Measurements from ENCODE around the gene USP24. TPM values are rescaled to one million over a fixed set of nuclear protein-coding genes. Genes with fewer than 3 reads are reported as not detected.
"Not testable (repeated sequence)": the region's sequence is repeated elsewhere in the genome, so short reads cannot be mapped to it uniquely, and the experiment has no call there.

The USP24 gene
- total RNA-seq, 1 experiment from 2014 or later = 38.5 TPM

DNA sequence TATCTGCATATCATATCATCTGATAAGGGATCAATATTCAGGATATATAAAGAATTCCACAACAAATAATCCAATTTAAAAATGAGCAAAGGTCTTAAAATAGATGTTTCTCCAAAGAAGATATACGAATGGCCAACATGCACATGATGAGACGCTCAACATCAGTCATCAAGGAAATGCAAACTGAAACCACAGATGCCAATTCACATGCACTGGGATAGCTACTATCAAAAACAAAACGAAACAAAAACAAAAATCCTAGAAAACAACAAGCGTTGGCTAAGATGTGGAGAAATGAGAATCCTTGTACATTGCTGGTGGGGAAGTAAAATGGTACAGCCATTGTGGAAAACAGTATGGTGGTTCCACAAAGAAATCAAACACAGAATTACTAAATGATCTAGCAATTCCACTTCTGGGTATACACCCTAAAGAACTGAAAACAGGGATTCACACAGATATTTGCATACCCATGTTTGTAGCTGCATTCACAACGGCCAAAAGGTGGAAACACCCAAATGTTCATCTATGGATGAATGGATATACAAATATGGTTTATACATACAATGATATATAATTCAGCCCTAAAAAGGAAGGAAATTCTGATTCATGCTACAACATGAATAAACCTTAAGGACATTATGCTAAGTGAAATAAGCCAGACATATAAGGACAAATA lies 96.4 kb downstream of the USP24 start:
- ChIA-PET CTCF (interaction anchor here (0.7 kb wide), 1 partner anchor 632 kb away, joined by 4 read pairs; no protein-coding TSS in a partner anchor), POLR2A (ENCODE audit: unreplicated experiment) (no interaction called here)
- Histone ChIP-seq H3K9me2 (replicated peaks; ENCODE audit: low read length) (no peaks in the 10 kb centered on the region), H3K9ac (ENCODE audit: low read length) (no peak overlapping the region), H3K9me3 (ENCODE audit: low read length) (no peaks in the 10 kb centered on the region), H4K20me1 (ENCODE audit: low read length) (no peaks in the 10 kb centered on the region), H3K4me3 (ENCODE audit: low read length) (no peak overlapping the region), H3K27ac (ENCODE audit: low read length) (no peak overlapping the region), H3F3A (ENCODE audit: low read length, unreplicated experiment) (no peaks in the 10 kb centered on the region), H3K79me2 (ENCODE audit: low read length) (no peaks in the 10 kb centered on the region), H3K4me2 (ENCODE audit: low read length) (no peak overlapping the region), H3K4me1 (ENCODE audit: insufficient read depth, low read length) (no peaks in the 10 kb centered on the region), H3K36me3 (ENCODE audit: low read depth, low read length) (peaks cover 46% of the 10 kb centered on the region), H2AFZ (ENCODE audit: low read length) (no peak overlapping the region), H3K27me3 (ENCODE audit: low read length) (no peaks in the 10 kb centered on the region)
- intact Hi-C loops (cut with micrococcal nuclease) = no loop called here
- no TSS peak for BruUV-seq (replicated peaks)
- TF ChIP-seq EZH2phosphoT487 (IDR thresholded peaks at IDR 0.05; ENCODE audit: borderline replicate concordance, low read length) = no peak
- TF ChIP-seq EZH2 (IDR thresholded peaks at IDR 0.05; ENCODE audit: low read length, unreplicated experiment) = no peak
- TF ChIP-seq CTCF (conservative IDR thresholded peaks at IDR 0.05; ENCODE audit: low read depth, low read length) = no peak
- DNase-seq = no peak
- ATAC-seq = no peak

DNA sequence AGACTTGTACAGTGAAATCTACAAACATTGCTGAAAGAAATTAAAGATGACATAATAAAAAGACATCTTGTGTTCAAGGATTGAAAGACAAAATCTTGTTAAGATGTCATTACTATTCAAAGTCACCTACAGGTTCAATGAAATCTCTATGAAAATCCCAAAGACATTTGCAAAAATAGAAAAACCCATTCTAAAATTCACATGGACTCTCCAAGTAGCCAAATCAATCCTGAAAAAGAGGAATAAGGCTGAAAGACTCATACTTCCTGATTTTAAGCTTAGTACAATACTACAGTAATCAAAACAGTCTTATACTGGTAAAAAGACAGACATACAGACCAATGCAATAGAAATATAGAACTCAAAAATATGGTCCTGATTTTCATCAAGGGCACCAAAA lies 97.2 kb downstream of the USP24 start:
- POLR2A ChIA-PET (ENCODE audit: unreplicated experiment) = no interaction called here
- no peaks in the 10 kb centered on the region for H3K27me3 ChIP-seq (ENCODE audit: low read length)

GRCh38 chr1:55109005-55109404 lies 106.2 kb downstream of the USP24 start:
- intact Hi-C loops (cut with micrococcal nuclease); H3K9me3 ChIP-seq (ENCODE audit: low read length): not testable (repeated sequence)
- H3K36me3 ChIP-seq (ENCODE audit: low read depth, low read length) = peaks cover 44% of the 10 kb centered on the region

More for the DNA sequence above, 97.2 kb downstream of the USP24 start:
- no peak overlapping the region for H3K27ac ChIP-seq (ENCODE audit: low read length)
- H3K9ac ChIP-seq (ENCODE audit: low read length) = no peak overlapping the region
- DNase-seq (no peak), ATAC-seq (no peak)
- no peak overlapping the region for H3K4me2 ChIP-seq (ENCODE audit: low read length)
- intact Hi-C loops (cut with micrococcal nuclease) = no loop called here
- H3K9me3 ChIP-seq (ENCODE audit: low read length) = no peaks in the 10 kb centered on the region
- BruUV-seq (replicated peaks) = no TSS peak
- no peaks in the 10 kb centered on the region for H4K20me1 ChIP-seq (ENCODE audit: low read length)
- CTCF ChIA-PET = no interaction called here
- TF ChIP-seq EZH2phosphoT487 (IDR thresholded peaks at IDR 0.05; ENCODE audit: borderline replicate concordance, low read length) (no peak), EZH2 (IDR thresholded peaks at IDR 0.05; ENCODE audit: low read length, unreplicated experiment) (no peak), CTCF (conservative IDR thresholded peaks at IDR 0.05; ENCODE audit: low read depth, low read length) (no peak)
- H3K4me3 ChIP-seq (ENCODE audit: low read length) = no peak overlapping the region
- no peaks in the 10 kb centered on the region for H3F3A ChIP-seq (ENCODE audit: low read length, unreplicated experiment)
- peaks cover 39% of the 10 kb centered on the region for H3K36me3 ChIP-seq (ENCODE audit: low read depth, low read length)
- H3K79me2 ChIP-seq (ENCODE audit: low read length) = no peaks in the 10 kb centered on the region
- no peaks in the 10 kb centered on the region for H3K4me1 ChIP-seq (ENCODE audit: insufficient read depth, low read length)
- H2AFZ ChIP-seq (ENCODE audit: low read length) = no peak overlapping the region
- H3K9me2 ChIP-seq (replicated peaks; ENCODE audit: low read length) = no peaks in the 10 kb centered on the region

More at GRCh38 chr1:55109005-55109404, 106.2 kb downstream of the USP24 start:
- H2AFZ ChIP-seq (ENCODE audit: low read length); H3K27ac ChIP-seq (ENCODE audit: low read length); H3K79me2 ChIP-seq (ENCODE audit: low read length); H3F3A ChIP-seq (ENCODE audit: low read length, unreplicated experiment); CTCF ChIA-PET; H3K27me3 ChIP-seq (ENCODE audit: low read length); DNase-seq; H3K4me1 ChIP-seq (ENCODE audit: insufficient read depth, low read length); H3K9me2 ChIP-seq (replicated peaks; ENCODE audit: low read length); H3K4me2 ChIP-seq (ENCODE audit: low read length); H4K20me1 ChIP-seq (ENCODE audit: low read length); H3K4me3 ChIP-seq (ENCODE audit: low read length); POLR2A ChIA-PET (ENCODE audit: unreplicated experiment); H3K9ac ChIP-seq (ENCODE audit: low read length); ATAC-seq; BruUV-seq (replicated peaks): not testable (repeated sequence)

All from PC-3 (cell line).